H9 (cell line): Measurements from ENCODE around the gene PPP2R1A. TPM values are rescaled to one million over a fixed set of nuclear protein-coding genes. Genes with fewer than 3 reads are reported as not detected.

Source experiments
- DNase-seq: peaks from one replicate; pipeline ENCODE4 v3.0.0-alpha.2; 2017
- H2AFZ ChIP-seq: one replicate; pipeline ENCODE4 v1.6.1; 2013; ENCODE audit warnings: mild to moderate bottlenecking, low read length, control low read depth, moderate library complexity
- H2AK5ac ChIP-seq: 2 replicates; pipeline ENCODE4 v1.6.1; 2013; ENCODE audit warnings: low read length, control low read depth, mixed read lengths; ENCODE audit not compliant: insufficient read length
- H2BK120ac ChIP-seq: one replicate; pipeline ENCODE4 v1.6.1; 2013; ENCODE audit warnings: low read depth, mild to moderate bottlenecking, low read length, control low read depth, inconsistent platforms; ENCODE audit not compliant: poor library complexity, severe bottlenecking
- H2BK12ac ChIP-seq: 2 replicates; pipeline ENCODE4 v1.6.1; 2013; ENCODE audit warnings: low read length, control low read depth, mixed read lengths, low read depth; ENCODE audit not compliant: insufficient read length
- H2BK15ac ChIP-seq: 2 replicates; pipeline ENCODE4 v1.6.1; 2013; ENCODE audit warnings: low read depth, low read length, control low read depth
- H2BK20ac ChIP-seq: one replicate; pipeline ENCODE4 v1.6.1; 2013; ENCODE audit warnings: low read depth, mild to moderate bottlenecking, low read length, control low read depth, inconsistent platforms; ENCODE audit not compliant: poor library complexity, severe bottlenecking
- H2BK5ac ChIP-seq: 2 replicates; pipeline ENCODE4 v1.6.1; 2013; ENCODE audit warnings: low read length, control low read depth, mixed read lengths; ENCODE audit not compliant: insufficient read length
- H3K14ac ChIP-seq: 2 replicates; pipeline ENCODE4 v1.6.1; 2013; ENCODE audit warnings: low read length, control low read depth; ENCODE audit not compliant: insufficient read depth
- H3K18ac ChIP-seq: 2 replicates; pipeline ENCODE4 v1.6.1; 2013; ENCODE audit warnings: low read depth, mild to moderate bottlenecking, mixed read lengths, low read length, control low read depth; ENCODE audit not compliant: insufficient read length
- H3K23ac ChIP-seq: 2 replicates; pipeline ENCODE4 v1.6.1; 2013; ENCODE audit warnings: low read length, control low read depth, mixed read lengths, low read depth; ENCODE audit not compliant: insufficient read length
- H3K23me2 ChIP-seq: 2 replicates; pipeline ENCODE4 v1.6.1; 2013; ENCODE audit warnings: low read depth, mild to moderate bottlenecking, mixed read lengths, low read length, control low read depth; ENCODE audit not compliant: insufficient read length, poor library complexity, severe bottlenecking
- H3K27ac ChIP-seq: 2 replicates; pipeline ENCODE4 v1.5.1; 2013; ENCODE audit warnings: low read length, control low read depth, mixed read lengths, low read depth; ENCODE audit not compliant: insufficient read length
- H3K27me3 ChIP-seq: 2 replicates; pipeline ENCODE4 v1.6.1; 2013; ENCODE audit warnings: low read length, control low read depth, inconsistent platforms; ENCODE audit not compliant: insufficient read depth
- H3K4ac ChIP-seq: 2 replicates; pipeline ENCODE4 v1.6.1; 2013; ENCODE audit warnings: low read depth, mild to moderate bottlenecking, control low read depth, inconsistent platforms, low read length, moderate library complexity
- H3K4me1 ChIP-seq: 2 replicates; pipeline ENCODE4 v1.6.1; 2013; ENCODE audit warnings: low read length, control low read depth, inconsistent platforms; ENCODE audit not compliant: insufficient read depth
- H3K4me2 ChIP-seq: 2 replicates; pipeline ENCODE4 v1.6.1; 2013; ENCODE audit warnings: low read length, control low read depth, mixed read lengths; ENCODE audit not compliant: insufficient read length, insufficient read depth
- H3K56ac ChIP-seq: 2 replicates; pipeline ENCODE4 v1.6.1; 2013; ENCODE audit warnings: low read depth, mild to moderate bottlenecking, mixed read lengths, low read length, control low read depth; ENCODE audit not compliant: insufficient read length
- H3K79me1 ChIP-seq: 2 replicates; pipeline ENCODE4 v1.6.1; 2013; ENCODE audit warnings: low read depth, mild to moderate bottlenecking, moderate library complexity, low read length, control low read depth, inconsistent platforms; ENCODE audit not compliant: insufficient read depth, poor library complexity, severe bottlenecking
- H3K79me2 ChIP-seq: 2 replicates; pipeline ENCODE4 v1.6.1; 2013; ENCODE audit warnings: low read length, control low read depth, inconsistent platforms; ENCODE audit not compliant: insufficient read depth
- H3K9ac ChIP-seq: 2 replicates; pipeline ENCODE4 v1.6.1; 2013; ENCODE audit warnings: low read length, control low read depth, mixed read lengths; ENCODE audit not compliant: insufficient read length; ENCODE audit errors: extremely low read depth
- H3K9me3 ChIP-seq: one replicate; pipeline ENCODE4 v1.6.1; 2013; ENCODE audit warnings: low read depth, low read length, inconsistent platforms; ENCODE audit not compliant: control insufficient read depth
- H3T11ph ChIP-seq: one replicate; pipeline ENCODE4 v1.6.1; 2013; ENCODE audit warnings: mild to moderate bottlenecking, low read length, control low read depth, inconsistent platforms
- H4K20me1 ChIP-seq: one replicate; pipeline ENCODE4 v1.6.1; 2013; ENCODE audit not compliant: control insufficient read depth, insufficient read length, insufficient read depth
- H4K5ac ChIP-seq: 2 replicates; pipeline ENCODE4 v1.6.1; 2013; ENCODE audit warnings: low read depth, mild to moderate bottlenecking, mixed read lengths, low read length, control low read depth; ENCODE audit not compliant: insufficient read length
- H4K8ac ChIP-seq: replicated peaks from 2 replicates; pipeline ENCODE4 v1.6.1; 2013; ENCODE audit warnings: low read length, control low read depth, mixed read lengths, low read depth; ENCODE audit not compliant: insufficient read length
- H4K91ac ChIP-seq: 2 replicates; pipeline ENCODE4 v1.6.1; 2013; ENCODE audit warnings: low read depth, mild to moderate bottlenecking, moderate library complexity, mixed read lengths, low read length, control low read depth; ENCODE audit not compliant: insufficient read length
- H3K27ac Mint-ChIP-seq, 3 experiments: 2 replicates in 2 of 3; 3 replicates in 1 of 3; pipeline ENCODE4 v1.8.0; 2020 to 2021; ENCODE audit warnings: mixed read lengths in 3 of 3, mild to moderate bottlenecking in 1 of 3, moderate library complexity in 1 of 3
- H3K27me3 Mint-ChIP-seq: 2 replicates; pipeline ENCODE4 v1.8.0; 2021; ENCODE audit warnings: low read depth, mild to moderate bottlenecking, moderate library complexity, mixed read lengths
- H3K36me3 Mint-ChIP-seq, 3 experiments: 2 replicates in 2 of 3; 3 replicates in 1 of 3; pipeline ENCODE4 v1.8.0; 2020 to 2021; ENCODE audit warnings: low read depth in 3 of 3, mixed read lengths in 3 of 3; ENCODE audit not compliant: insufficient read depth in 1 of 3
- H3K4me1 Mint-ChIP-seq, 2 experiments: 2 replicates each; pipeline ENCODE4 v1.8.0; 2020; ENCODE audit warnings: mixed read lengths in 2 of 2
- H3K4me3 Mint-ChIP-seq, 2 experiments: 2 replicates in 1 of 2; 3 replicates in 1 of 2; pipeline ENCODE4 v1.8.0; 2020 to 2021; ENCODE audit warnings: mild to moderate bottlenecking in 2 of 2, mixed read lengths in 2 of 2, moderate library complexity in 1 of 2
- H3K9me3 Mint-ChIP-seq, 2 experiments: 2 replicates in 1 of 2; 3 replicates in 1 of 2; pipeline ENCODE4 v1.8.0; 2020; ENCODE audit warnings: mild to moderate bottlenecking in 2 of 2, mixed read lengths in 2 of 2, moderate library complexity in 1 of 2
- WGBS: extraction: QIAGEN DNeasy Blood & Tissue Kit; methylation state at CpG from one replicate; pipeline ENCODE4 v1.1.7; 2013; ENCODE audit warnings: missing lambda C conversion rate, low lambda C conversion rate, mixed read lengths; ENCODE audit not compliant: insufficient read length; ENCODE audit errors: extremely low coverage; 5-methylcytosine and 5-hydroxymethylcytosine counted together
- total RNA-seq: library from RNA; stranded (reverse); gene quantifications from 2 replicates; pipeline ENCODE4 v1.2.1, GENCODE V29; 2021
- TF ChIP-seq, protein P1 (sequence below): fragments of 200-600 bp; sonication (generic); conservative IDR thresholded peaks from 3 replicates; pipeline ENCODE4 v1.8.0; 2021; ENCODE audit warnings: antibody characterized with exemption, mild to moderate bottlenecking

PPP2R1A gene
- total RNA-seq, 1 experiment from 2014 or later: 432 TPM

DNA sequence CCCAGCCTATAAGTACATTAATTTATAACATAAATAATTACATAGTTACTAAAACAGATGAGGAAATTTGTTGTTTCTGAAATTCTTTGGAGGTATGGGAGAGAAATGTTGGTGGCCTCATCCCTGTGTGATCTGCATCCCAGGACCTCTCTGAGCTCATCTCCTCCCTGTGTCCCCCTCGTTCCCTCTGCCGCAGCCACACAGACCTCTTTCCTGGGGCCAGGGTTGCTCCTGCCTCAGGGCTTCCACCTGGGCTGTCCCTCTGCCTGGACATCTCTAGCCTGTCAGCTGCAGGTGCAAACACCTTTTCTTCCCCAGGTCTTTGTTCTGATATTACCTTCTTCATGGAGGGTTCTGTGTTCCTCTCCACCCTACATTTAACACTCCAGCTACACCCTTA lies 83.4 kb downstream of the PPP2R1A start:
- Histone ChIP-seq H2AFZ (no peak overlapping the region), H2AK5ac (no peak overlapping the region), H3K23ac (no peak overlapping the region), H4K8ac (no peak overlapping the region), H4K20me1 (no peaks in the 10 kb centered on the region), H2BK5ac (no peak overlapping the region), H3K27ac (no peak overlapping the region), H3K27me3 (no peaks in the 10 kb centered on the region), H3K14ac (no peak overlapping the region), H3K18ac (no peak overlapping the region), H4K91ac (no peak overlapping the region), H4K5ac (no peak overlapping the region), H2BK20ac (no peak overlapping the region), H3K79me1 (peaks cover 23% of the 10 kb centered on the region), H3K4me2 (no peak overlapping the region), H2BK12ac (no peak overlapping the region), H3K79me2 (peaks cover 56% of the 10 kb centered on the region), H3K23me2 (peaks cover 6% of the 10 kb centered on the region), H3K9ac (no peak overlapping the region), H3K4me1 (no peaks in the 10 kb centered on the region), H2BK15ac (no peak overlapping the region), H3K56ac (no peak overlapping the region), H3K9me3 (no peaks in the 10 kb centered on the region), H3T11ph (no peak overlapping the region), H3K4ac (no peak overlapping the region), H2BK120ac (no peak overlapping the region)
- Mint-ChIP-seq H3K4me3 (no peak overlapping the region), H3K36me3 (peaks cover 49 to 61% (median 53%) of the 10 kb centered on the region in 3 experiments), H3K4me1 (peaks cover 36 to 46% of the 10 kb centered on the region in 2 experiments), H3K9me3 (peaks cover 6 to 15% of the 10 kb centered on the region in 2 experiments), H3K27ac (no peak overlapping the region; a peak in 1 of 7 replicates), H3K27me3 (no peaks in the 10 kb centered on the region)
- no peak for DNase-seq
- no CpG with 5 or more reads among the region's 2 CpGs for WGBS
- TF ChIP-seq, protein P1, sequence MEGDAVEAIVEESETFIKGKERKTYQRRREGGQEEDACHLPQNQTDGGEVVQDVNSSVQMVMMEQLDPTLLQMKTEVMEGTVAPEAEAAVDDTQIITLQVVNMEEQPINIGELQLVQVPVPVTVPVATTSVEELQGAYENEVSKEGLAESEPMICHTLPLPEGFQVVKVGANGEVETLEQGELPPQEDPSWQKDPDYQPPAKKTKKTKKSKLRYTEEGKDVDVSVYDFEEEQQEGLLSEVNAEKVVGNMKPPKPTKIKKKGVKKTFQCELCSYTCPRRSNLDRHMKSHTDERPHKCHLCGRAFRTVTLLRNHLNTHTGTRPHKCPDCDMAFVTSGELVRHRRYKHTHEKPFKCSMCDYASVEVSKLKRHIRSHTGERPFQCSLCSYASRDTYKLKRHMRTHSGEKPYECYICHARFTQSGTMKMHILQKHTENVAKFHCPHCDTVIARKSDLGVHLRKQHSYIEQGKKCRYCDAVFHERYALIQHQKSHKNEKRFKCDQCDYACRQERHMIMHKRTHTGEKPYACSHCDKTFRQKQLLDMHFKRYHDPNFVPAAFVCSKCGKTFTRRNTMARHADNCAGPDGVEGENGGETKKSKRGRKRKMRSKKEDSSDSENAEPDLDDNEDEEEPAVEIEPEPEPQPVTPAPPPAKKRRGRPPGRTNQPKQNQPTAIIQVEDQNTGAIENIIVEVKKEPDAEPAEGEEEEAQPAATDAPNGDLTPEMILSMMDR: no peak
